Mucosa of descending colon (tissue), 3 donors: ENCODE measurements around the gene DSCAML1. TPM values are rescaled to one million over a fixed set of nuclear protein-coding genes. Genes with fewer than 3 reads are reported as not detected.
"Not testable (repeated sequence)": the region's sequence is repeated elsewhere in the genome, so short reads cannot be mapped to it uniquely, and the experiment has no call there.

Source experiments
- ATAC-seq: fragments of 200-7000 bp; cut with Tn5 transposase; one replicate; pipeline ENCODE4 v1.9.1; 2020; ENCODE audit warnings: mild to moderate bottlenecking, moderate library complexity
- DNase-seq, 3 donors: peaks; one replicate each; pipeline ENCODE4 v3.0.0-alpha.2; 2020
- H3K36me3 ChIP-seq: fragments of 200-600 bp; one replicate; pipeline ENCODE4 v1.8.0; 2021; ENCODE audit warnings: low read depth, mild to moderate bottlenecking
- H3K4me1 ChIP-seq: fragments of 200-600 bp; one replicate; pipeline ENCODE4 v1.8.0; 2021; ENCODE audit warnings: low read depth, mild to moderate bottlenecking
- H3K4me3 ChIP-seq: fragments of 200-600 bp; one replicate; pipeline ENCODE4 v1.8.0; 2021; ENCODE audit warnings: mild to moderate bottlenecking
- H3K9me3 ChIP-seq: fragments of 200-600 bp; one replicate; pipeline ENCODE4 v1.8.0; 2021; ENCODE audit warnings: mild to moderate bottlenecking
- CTCF ChIP-seq: fragments of 200-600 bp; IDR thresholded peaks from one replicate; pipeline ENCODE4 v1.8.0; 2022; ENCODE audit warnings: antibody characterized with exemption, mild to moderate bottlenecking
- intact Hi-C, 2 donors: fragments of 100-400 bp; cut with DNase I in 1 of 2; cut with micrococcal nuclease in 1 of 2; formaldehyde crosslinking; loops; one replicate each; pipeline versions ENCODE4 v1.11.0 to v1.11.1; 2022; cut with DNase I, micrococcal nuclease
- total RNA-seq, 3 donors: library from RNA; stranded (reverse); fragmentation: NEBNext Ultra II Directional in 2 of 3; extraction: Animal tissue kit (Norgen Biotek cat#: 25700) in 2 of 3; gene quantifications; one replicate each; pipeline versions ENCODE4 v1.2.1 to v1.2.4, GENCODE V29; 2021 to 2023
- donor health status: DM: no; HTN: no; CAD: no; lungs with moderate emphysema.
- donor health status: DM: no; HTN: no; CAD: no.
- donor health status: DM: no; HTN: yes; CAD: no.

Gene DSCAML1
- total RNA-seq, 3 donors from 2014 or later: 5.0 to 5.5 (median 5.3) TPM

- DNase-seq (no peak), ATAC-seq (no peak)
- Histone ChIP-seq H3K4me1 (no peaks in the 10 kb centered on the region), H3K4me3 (no peak overlapping the region), H3K9me3 (no peaks in the 10 kb centered on the region), H3K36me3 (no peaks in the 10 kb centered on the region)
- intact Hi-C loops: no loop called here
- TF ChIP-seq CTCF: no peak
These were observed 29.9 kb downstream of the DSCAML1 start for GRCh38 chr11:117767071-117767470.

- no peaks in the 10 kb centered on the region for H3K4me1 ChIP-seq
- TF ChIP-seq CTCF: no peak
- H3K36me3 ChIP-seq: no peaks in the 10 kb centered on the region
- intact Hi-C loops: no loop called here
- H3K4me3 ChIP-seq: no peak overlapping the region
- DNase-seq (no peak), ATAC-seq (no peak)
- no peaks in the 10 kb centered on the region for H3K9me3 ChIP-seq
These were observed 30.4 kb downstream of the DSCAML1 start for GRCh38 chr11:117766576-117766975.

- no peak for TF ChIP-seq CTCF
- intact Hi-C loops: no loop called here
- Histone ChIP-seq H3K4me3 (no peak overlapping the region), H3K9me3 (no peaks in the 10 kb centered on the region), H3K36me3 (no peaks in the 10 kb centered on the region), H3K4me1 (no peaks in the 10 kb centered on the region)
- no peak for DNase-seq
- ATAC-seq: no peak
These were observed 31.0 kb downstream of the DSCAML1 start for GRCh38 chr11:117766026-117766425.

- H3K36me3 ChIP-seq: no peaks in the 10 kb centered on the region
- ATAC-seq: no peak
- intact Hi-C loops: no loop called here
- DNase-seq: no peak
- no peak overlapping the region for H3K4me3 ChIP-seq
- TF ChIP-seq CTCF: no peak
- H3K9me3 ChIP-seq: no peaks in the 10 kb centered on the region
- H3K4me1 ChIP-seq: no peaks in the 10 kb centered on the region
These were observed 31.9 kb downstream of the DSCAML1 start for GRCh38 chr11:117765068-117765467.

- H3K36me3 ChIP-seq, H3K9me3 ChIP-seq, intact Hi-C loops, ATAC-seq, DNase-seq, H3K4me1 ChIP-seq, H3K4me3 ChIP-seq: not testable (repeated sequence)
These were observed 33.6 kb downstream of the DSCAML1 start for GRCh38 chr11:117763465-117763864.

GRCh38 chr11:117761993-117762392 is 35.0 kb downstream of the DSCAML1 start:
- DNase-seq (no peak), ATAC-seq (no peak)
- Histone ChIP-seq H3K9me3 (no peaks in the 10 kb centered on the region), H3K36me3 (no peaks in the 10 kb centered on the region), H3K4me1 (no peaks in the 10 kb centered on the region), H3K4me3 (no peak overlapping the region)
- TF ChIP-seq CTCF: no peak
- intact Hi-C loops: no loop called here
